SK-N-SH treated with all-trans-retinoic acid at 6 μM for 48 hours (cell line): Measurements from ENCODE around the gene CTSH.

Experiments
- ATAC-seq: fragments of 200-7000 bp; cut with Tn5 transposase; 3 replicates; pipeline ENCODE4 v1.9.1; 2020; ENCODE audit warnings: mild to moderate bottlenecking, moderate library complexity
- BACH2 ChIP-seq: fragments of 250-450 bp; sonication (Bioruptor Pico); IDR thresholded peaks from 2 replicates; pipeline ENCODE4 v1.9.0; 2021; ENCODE audit warnings: mild to moderate bottlenecking, borderline replicate concordance
- CSDC2 ChIP-seq: fragments of 250-450 bp; sonication (Bioruptor Pico); IDR thresholded peaks from 2 replicates; pipeline ENCODE4 v1.5.0; 2020; ENCODE audit warnings: mild to moderate bottlenecking, moderate library complexity
- ESRRG ChIP-seq: fragments of 250-450 bp; sonication (Bioruptor Pico); IDR thresholded peaks from 2 replicates; pipeline ENCODE4 v1.6.1; 2021; ENCODE audit warnings: mild to moderate bottlenecking
- GLIS3 ChIP-seq: fragments of 250-450 bp; sonication (Bioruptor Pico); IDR thresholded peaks from 2 replicates; pipeline ENCODE4 v1.5.0; 2020; ENCODE audit warnings: mild to moderate bottlenecking, moderate library complexity
- ISL1 ChIP-seq: fragments of 250-450 bp; sonication (Bioruptor Pico); IDR thresholded peaks from 2 replicates; pipeline ENCODE4 v2.1.2; 2022; ENCODE audit warnings: mild to moderate bottlenecking, moderate library complexity
- OSR1 ChIP-seq: fragments of 250-450 bp; sonication (Bioruptor Pico); IDR thresholded peaks from 2 replicates; pipeline ENCODE4 v1.8.0; 2022; ENCODE audit warnings: moderate library complexity, mild to moderate bottlenecking, inconsistent platforms
- POU6F1 ChIP-seq: fragments of 250-450 bp; sonication (Bioruptor Pico); IDR thresholded peaks from 2 replicates; pipeline ENCODE4 v1.8.0; 2021; ENCODE audit warnings: low read depth, mild to moderate bottlenecking, moderate library complexity, borderline replicate concordance
- PPARA ChIP-seq: fragments of 250-450 bp; sonication (Bioruptor Pico); IDR thresholded peaks from 2 replicates; pipeline ENCODE4 v1.5.0; 2020; ENCODE audit warnings: mild to moderate bottlenecking, borderline replicate concordance
- RARB ChIP-seq: fragments of 250-450 bp; sonication (Bioruptor Pico); IDR thresholded peaks from 2 replicates; pipeline ENCODE4 v1.8.0; 2021; ENCODE audit warnings: mild to moderate bottlenecking, moderate library complexity
- SNAI2 ChIP-seq: fragments of 250-450 bp; sonication (Bioruptor Pico); IDR thresholded peaks from 2 replicates; pipeline ENCODE4 v1.5.0; 2020; ENCODE audit warnings: mild to moderate bottlenecking, moderate library complexity
- TCF4 ChIP-seq: fragments of 250-450 bp; sonication (Bioruptor Pico); IDR thresholded peaks from 2 replicates; pipeline ENCODE4 v1.8.0; 2021; ENCODE audit warnings: mild to moderate bottlenecking, moderate library complexity, borderline replicate concordance
- TOX ChIP-seq: fragments of 250-450 bp; sonication (Bioruptor Pico); IDR thresholded peaks from 2 replicates; pipeline ENCODE4 v1.8.0; 2021; ENCODE audit warnings: mild to moderate bottlenecking, moderate library complexity, borderline replicate concordance
- ZC3H10 ChIP-seq: fragments of 250-450 bp; sonication (Bioruptor Pico); IDR thresholded peaks from 2 replicates; pipeline ENCODE4 v1.5.1; 2021; ENCODE audit warnings: mild to moderate bottlenecking, moderate library complexity
- ZFP3 ChIP-seq: fragments of 250-450 bp; sonication (Bioruptor Pico); IDR thresholded peaks from 2 replicates; pipeline ENCODE4 v1.5.0; 2020; ENCODE audit warnings: mild to moderate bottlenecking, moderate library complexity
- ZFP30 ChIP-seq: fragments of 450-650 bp; formaldehyde crosslinking; IDR thresholded peaks from 2 replicates; pipeline ENCODE4 v1.5.0; 2022; ENCODE audit warnings: mild to moderate bottlenecking, moderate library complexity
- ZNF565 ChIP-seq: fragments of 450-650 bp; formaldehyde crosslinking; conservative IDR thresholded peaks from 2 replicates; pipeline ENCODE4 v1.5.0; 2020; ENCODE audit warnings: low read depth, mild to moderate bottlenecking, moderate library complexity
- ZNF70 ChIP-seq: fragments of 450-650 bp; formaldehyde crosslinking; IDR thresholded peaks from 2 replicates; pipeline ENCODE4 v1.5.0; 2020; ENCODE audit warnings: mild to moderate bottlenecking, moderate library complexity
- ZNF8 ChIP-seq: fragments of 450-650 bp; formaldehyde crosslinking; IDR thresholded peaks from 2 replicates; pipeline ENCODE4 v1.5.0; 2020; ENCODE audit warnings: mild to moderate bottlenecking, moderate library complexity
- TF ChIP-seq, protein P1 (sequence below): fragments of 250-450 bp; sonication (Bioruptor Pico); IDR thresholded peaks from 2 replicates; pipeline ENCODE4 v1.5.1; 2021; ENCODE audit warnings: mild to moderate bottlenecking, moderate library complexity
- TF ChIP-seq, protein P2 (sequence below): fragments of 250-450 bp; sonication (Bioruptor Pico); IDR thresholded peaks from 2 replicates; pipeline ENCODE4 v1.5.1; 2020; ENCODE audit warnings: low read depth, mild to moderate bottlenecking, moderate library complexity
- TF ChIP-seq, protein P3 (sequence below): fragments of 250-450 bp; sonication (Bioruptor Pico); IDR thresholded peaks from 2 replicates; pipeline ENCODE4 v1.5.0; 2020; ENCODE audit warnings: mild to moderate bottlenecking, moderate library complexity
- TF ChIP-seq, protein P4 (sequence below): fragments of 250-450 bp; sonication (Bioruptor Pico); IDR thresholded peaks from 2 replicates; pipeline ENCODE4 v1.8.0; 2020; ENCODE audit warnings: mild to moderate bottlenecking, moderate library complexity, borderline replicate concordance

The CTSH gene

GRCh38 chr15:78947506-78947905 is 2.7 kb upstream of the CTSH start:
- ATAC-seq = no peak
- TF ChIP-seq ZNF8 = no peak
- no peak for TF ChIP-seq POU6F1 (CRISPR knock-in tag)
- no peak for TF ChIP-seq ZNF565 (CRISPR knock-in tag)
- TF ChIP-seq, protein P1, sequence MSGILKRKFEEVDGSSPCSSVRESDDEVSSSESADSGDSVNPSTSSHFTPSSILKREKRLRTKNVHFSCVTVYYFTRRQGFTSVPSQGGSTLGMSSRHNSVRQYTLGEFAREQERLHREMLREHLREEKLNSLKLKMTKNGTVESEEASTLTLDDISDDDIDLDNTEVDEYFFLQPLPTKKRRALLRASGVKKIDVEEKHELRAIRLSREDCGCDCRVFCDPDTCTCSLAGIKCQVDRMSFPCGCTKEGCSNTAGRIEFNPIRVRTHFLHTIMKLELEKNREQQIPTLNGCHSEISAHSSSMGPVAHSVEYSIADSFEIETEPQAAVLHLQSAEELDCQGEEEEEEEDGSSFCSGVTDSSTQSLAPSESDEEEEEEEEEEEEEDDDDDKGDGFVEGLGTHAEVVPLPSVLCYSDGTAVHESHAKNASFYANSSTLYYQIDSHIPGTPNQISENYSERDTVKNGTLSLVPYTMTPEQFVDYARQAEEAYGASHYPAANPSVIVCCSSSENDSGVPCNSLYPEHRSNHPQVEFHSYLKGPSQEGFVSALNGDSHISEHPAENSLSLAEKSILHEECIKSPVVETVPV = no peak
- TF ChIP-seq, protein P2, sequence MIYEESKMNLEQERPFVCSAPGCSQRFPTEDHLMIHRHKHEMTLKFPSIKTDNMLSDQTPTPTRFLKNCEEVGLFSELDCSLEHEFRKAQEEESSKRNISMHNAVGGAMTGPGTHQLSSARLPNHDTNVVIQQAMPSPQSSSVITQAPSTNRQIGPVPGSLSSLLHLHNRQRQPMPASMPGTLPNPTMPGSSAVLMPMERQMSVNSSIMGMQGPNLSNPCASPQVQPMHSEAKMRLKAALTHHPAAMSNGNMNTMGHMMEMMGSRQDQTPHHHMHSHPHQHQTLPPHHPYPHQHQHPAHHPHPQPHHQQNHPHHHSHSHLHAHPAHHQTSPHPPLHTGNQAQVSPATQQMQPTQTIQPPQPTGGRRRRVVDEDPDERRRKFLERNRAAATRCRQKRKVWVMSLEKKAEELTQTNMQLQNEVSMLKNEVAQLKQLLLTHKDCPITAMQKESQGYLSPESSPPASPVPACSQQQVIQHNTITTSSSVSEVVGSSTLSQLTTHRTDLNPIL (CRISPR knock-in tag) = no peak
- TF ChIP-seq, protein P3, sequence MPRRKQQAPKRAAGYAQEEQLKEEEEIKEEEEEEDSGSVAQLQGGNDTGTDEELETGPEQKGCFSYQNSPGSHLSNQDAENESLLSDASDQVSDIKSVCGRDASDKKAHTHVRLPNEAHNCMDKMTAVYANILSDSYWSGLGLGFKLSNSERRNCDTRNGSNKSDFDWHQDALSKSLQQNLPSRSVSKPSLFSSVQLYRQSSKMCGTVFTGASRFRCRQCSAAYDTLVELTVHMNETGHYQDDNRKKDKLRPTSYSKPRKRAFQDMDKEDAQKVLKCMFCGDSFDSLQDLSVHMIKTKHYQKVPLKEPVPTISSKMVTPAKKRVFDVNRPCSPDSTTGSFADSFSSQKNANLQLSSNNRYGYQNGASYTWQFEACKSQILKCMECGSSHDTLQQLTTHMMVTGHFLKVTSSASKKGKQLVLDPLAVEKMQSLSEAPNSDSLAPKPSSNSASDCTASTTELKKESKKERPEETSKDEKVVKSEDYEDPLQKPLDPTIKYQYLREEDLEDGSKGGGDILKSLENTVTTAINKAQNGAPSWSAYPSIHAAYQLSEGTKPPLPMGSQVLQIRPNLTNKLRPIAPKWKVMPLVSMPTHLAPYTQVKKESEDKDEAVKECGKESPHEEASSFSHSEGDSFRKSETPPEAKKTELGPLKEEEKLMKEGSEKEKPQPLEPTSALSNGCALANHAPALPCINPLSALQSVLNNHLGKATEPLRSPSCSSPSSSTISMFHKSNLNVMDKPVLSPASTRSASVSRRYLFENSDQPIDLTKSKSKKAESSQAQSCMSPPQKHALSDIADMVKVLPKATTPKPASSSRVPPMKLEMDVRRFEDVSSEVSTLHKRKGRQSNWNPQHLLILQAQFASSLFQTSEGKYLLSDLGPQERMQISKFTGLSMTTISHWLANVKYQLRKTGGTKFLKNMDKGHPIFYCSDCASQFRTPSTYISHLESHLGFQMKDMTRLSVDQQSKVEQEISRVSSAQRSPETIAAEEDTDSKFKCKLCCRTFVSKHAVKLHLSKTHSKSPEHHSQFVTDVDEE (CRISPR knock-in tag) = no peak
- TF ChIP-seq BACH2 (CRISPR knock-in tag) = no peak
- TF ChIP-seq ZFP3 = no peak
- no peak for TF ChIP-seq ZFP30 (CRISPR knock-in tag)
- no peak for TF ChIP-seq RARB (CRISPR knock-in tag)
- no peak for TF ChIP-seq OSR1 (CRISPR knock-in tag)
- no peak for TF ChIP-seq ESRRG
- no peak for TF ChIP-seq ZNF70 (CRISPR knock-in tag)
- no peak for TF ChIP-seq TOX (CRISPR knock-in tag)
- no peak for TF ChIP-seq CSDC2
- no peak for TF ChIP-seq SNAI2 (CRISPR knock-in tag)
- TF ChIP-seq, protein P4, sequence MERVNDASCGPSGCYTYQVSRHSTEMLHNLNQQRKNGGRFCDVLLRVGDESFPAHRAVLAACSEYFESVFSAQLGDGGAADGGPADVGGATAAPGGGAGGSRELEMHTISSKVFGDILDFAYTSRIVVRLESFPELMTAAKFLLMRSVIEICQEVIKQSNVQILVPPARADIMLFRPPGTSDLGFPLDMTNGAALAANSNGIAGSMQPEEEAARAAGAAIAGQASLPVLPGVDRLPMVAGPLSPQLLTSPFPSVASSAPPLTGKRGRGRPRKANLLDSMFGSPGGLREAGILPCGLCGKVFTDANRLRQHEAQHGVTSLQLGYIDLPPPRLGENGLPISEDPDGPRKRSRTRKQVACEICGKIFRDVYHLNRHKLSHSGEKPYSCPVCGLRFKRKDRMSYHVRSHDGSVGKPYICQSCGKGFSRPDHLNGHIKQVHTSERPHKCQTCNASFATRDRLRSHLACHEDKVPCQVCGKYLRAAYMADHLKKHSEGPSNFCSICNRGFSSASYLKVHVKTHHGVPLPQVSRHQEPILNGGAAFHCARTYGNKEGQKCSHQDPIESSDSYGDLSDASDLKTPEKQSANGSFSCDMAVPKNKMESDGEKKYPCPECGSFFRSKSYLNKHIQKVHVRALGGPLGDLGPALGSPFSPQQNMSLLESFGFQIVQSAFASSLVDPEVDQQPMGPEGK = no peak
- TF ChIP-seq TCF4 (CRISPR knock-in tag) = no peak

GRCh38 chr15:78946493-78946892 is 1.6 kb upstream of the CTSH start:
- no peak for ATAC-seq
- TF ChIP-seq ESRRG (no peak), GLIS3 (CRISPR knock-in tag) (no peak), ZC3H10 (CRISPR knock-in tag) (no peak), CSDC2 (no peak), ISL1 (CRISPR knock-in tag) (no peak), ZNF8 (no peak), RARB (CRISPR knock-in tag) (no peak), TOX (CRISPR knock-in tag) (no peak), ZFP3 (no peak), PPARA (CRISPR knock-in tag) (no peak), SNAI2 (CRISPR knock-in tag) (no peak), TCF4 (CRISPR knock-in tag) (no peak)
- TF ChIP-seq, protein P2 (CRISPR knock-in tag) = no peak
- TF ChIP-seq, protein P4 = no peak
- TF ChIP-seq, protein P1 = no peak
